Breast epithelium (tissue), 4 donors: ENCODE results near the gene CARD9. TPM values are rescaled to one million over a fixed set of nuclear protein-coding genes. Genes with fewer than 3 reads are reported as not detected.

Experiments
- DNase-seq, 2 donors: peaks; one replicate each; pipeline ENCODE4 v3.0.0-alpha.2; 2019; ENCODE audit warnings: low spot score in 2 of 2
- H3K27ac ChIP-seq, 2 donors: fragments of 200-600 bp; sonication (generic) in 1 of 2; one replicate each; pipeline ENCODE4 v1.5.1; 2016 to 2019; ENCODE audit warnings: mild to moderate bottlenecking in 1 of 2
- H3K27me3 ChIP-seq, 2 donors: fragments of 200-600 bp; sonication (generic) in 1 of 2; one replicate each; pipeline versions ENCODE4 v1.5.1 to v1.6.0; 2017 to 2019; ENCODE audit warnings: control low read depth in 1 of 2, mild to moderate bottlenecking in 1 of 2
- H3K36me3 ChIP-seq: fragments of 200-600 bp; one replicate; pipeline ENCODE4 v1.5.1; 2019
- H3K4me1 ChIP-seq, 2 donors: fragments of 200-600 bp; sonication (generic); one replicate each; pipeline ENCODE4 v1.5.1; 2016 to 2019; ENCODE audit warnings: control low read depth in 1 of 2
- H3K4me3 ChIP-seq, 3 donors: fragments of 200-600 bp; sonication (generic); 1 replicate in 2 of 3; 2 replicates in 1 of 3; pipeline ENCODE4 v1.5.1; 2016 to 2019; ENCODE audit warnings: mild to moderate bottlenecking in 3 of 3, moderate library complexity in 2 of 3
- H3K9me3 ChIP-seq, 2 donors: fragments of 200-600 bp; sonication (generic) in 1 of 2; one replicate each; pipeline ENCODE4 v1.5.1; 2016 to 2019; ENCODE audit warnings: control low read depth in 1 of 2
- POLR2A ChIP-seq: fragments of 450-650 bp; IDR thresholded peaks from one replicate; pipeline ENCODE4 v1.6.1; 2016; ENCODE audit warnings: antibody characterized with exemption, mild to moderate bottlenecking, moderate library complexity
- POLR2AphosphoS5 ChIP-seq, 3 donors: sonication (generic); formaldehyde crosslinking; IDR thresholded peaks; one replicate each; pipeline ENCODE4 v1.6.1; 2017; ENCODE audit warnings: antibody characterized with exemption in 3 of 3
- intact Hi-C: fragments of 100-400 bp; cut with DNase I; formaldehyde crosslinking; loops from one replicate; pipeline ENCODE4 v1.15.1; 2023; ENCODE audit warnings: low total_unique reads
- total RNA-seq, 3 donors: library from RNA; depleted of rRNA; stranded (reverse); fragments of >200 nt; gene quantifications; one replicate each; pipeline ENCODE4 v1.1.0, GENCODE V29; 2016
- TF ChIP-seq, protein P1 (sequence below), 3 donors: fragments of 450-650 bp; IDR thresholded peaks; one replicate each; pipeline ENCODE4 v1.5.1; 2016 to 2017; ENCODE audit warnings: antibody characterized with exemption in 3 of 3, mild to moderate bottlenecking in 3 of 3, moderate library complexity in 3 of 3

The CARD9 gene
- total RNA-seq, 3 donors from 2014 or later = 3.0 to 7.6 (median 3.3) TPM

DNA sequence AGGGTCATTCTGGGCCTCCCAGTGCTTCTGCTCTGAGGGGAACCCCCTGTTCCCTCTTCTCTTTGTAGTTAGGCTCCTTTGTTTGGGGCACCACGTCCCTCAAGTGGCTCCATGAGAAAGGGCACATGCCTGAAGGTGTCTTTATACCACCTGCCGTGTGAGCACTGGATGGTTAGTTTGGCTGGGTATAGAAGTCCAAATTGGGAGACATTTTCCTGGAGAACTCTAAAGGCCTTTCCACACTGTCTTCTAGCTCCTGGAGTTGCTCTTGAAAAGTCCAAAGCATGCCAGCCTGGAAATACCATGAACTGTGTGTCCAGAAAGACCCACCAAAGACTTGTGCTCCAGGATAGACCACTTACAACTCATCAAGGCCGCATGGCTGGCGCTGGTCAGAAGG is 58.5 kb downstream of the CARD9 start:
- no peak for DNase-seq
- intact Hi-C loops = no loop called here
- Histone ChIP-seq H3K27ac (no peak overlapping the region), H3K4me1 (no peaks in the 10 kb centered on the region), H3K27me3 (peaks cover 3 to 9% of the 10 kb centered on the region in 2 donors), H3K36me3 (no peaks in the 10 kb centered on the region), H3K4me3 (no peak overlapping the region), H3K9me3 (peaks cover 7% of the 10 kb centered on the region in 2 donors)
- TF ChIP-seq, protein P1, sequence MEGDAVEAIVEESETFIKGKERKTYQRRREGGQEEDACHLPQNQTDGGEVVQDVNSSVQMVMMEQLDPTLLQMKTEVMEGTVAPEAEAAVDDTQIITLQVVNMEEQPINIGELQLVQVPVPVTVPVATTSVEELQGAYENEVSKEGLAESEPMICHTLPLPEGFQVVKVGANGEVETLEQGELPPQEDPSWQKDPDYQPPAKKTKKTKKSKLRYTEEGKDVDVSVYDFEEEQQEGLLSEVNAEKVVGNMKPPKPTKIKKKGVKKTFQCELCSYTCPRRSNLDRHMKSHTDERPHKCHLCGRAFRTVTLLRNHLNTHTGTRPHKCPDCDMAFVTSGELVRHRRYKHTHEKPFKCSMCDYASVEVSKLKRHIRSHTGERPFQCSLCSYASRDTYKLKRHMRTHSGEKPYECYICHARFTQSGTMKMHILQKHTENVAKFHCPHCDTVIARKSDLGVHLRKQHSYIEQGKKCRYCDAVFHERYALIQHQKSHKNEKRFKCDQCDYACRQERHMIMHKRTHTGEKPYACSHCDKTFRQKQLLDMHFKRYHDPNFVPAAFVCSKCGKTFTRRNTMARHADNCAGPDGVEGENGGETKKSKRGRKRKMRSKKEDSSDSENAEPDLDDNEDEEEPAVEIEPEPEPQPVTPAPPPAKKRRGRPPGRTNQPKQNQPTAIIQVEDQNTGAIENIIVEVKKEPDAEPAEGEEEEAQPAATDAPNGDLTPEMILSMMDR (IDR thresholded peaks at IDR 0.05) = no peak
- TF ChIP-seq POLR2A (no peak), POLR2AphosphoS5 (IDR thresholded peaks at IDR 0.05) (no peak)

DNA sequence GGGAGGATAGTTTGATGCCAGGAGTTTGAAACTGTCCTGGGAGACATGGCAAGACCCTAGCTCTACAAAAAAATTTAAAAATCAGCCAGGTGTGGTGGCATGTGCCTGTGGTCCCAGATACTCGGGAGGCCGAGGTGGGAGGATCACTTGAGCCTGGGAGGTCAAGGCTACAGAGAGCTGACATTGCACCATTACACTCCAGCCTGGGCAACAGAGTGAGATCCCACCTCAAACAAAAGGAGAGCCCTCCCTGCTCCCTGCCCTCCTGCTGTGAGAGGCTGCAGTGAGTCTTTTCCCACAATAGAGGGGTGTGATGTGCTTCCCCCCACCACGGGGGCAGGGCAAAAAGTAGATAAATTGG is 59.4 kb downstream of the CARD9 start:
- TF ChIP-seq POLR2A (no peak), POLR2AphosphoS5 (IDR thresholded peaks at IDR 0.05) (no peak)
- no peak overlapping the region for H3K27ac ChIP-seq
- no peak for DNase-seq
- H3K27me3 ChIP-seq = peaks cover 7 to 16% of the 10 kb centered on the region in 2 donors
- H3K36me3 ChIP-seq = no peaks in the 10 kb centered on the region
- H3K9me3 ChIP-seq = peaks cover 7% of the 10 kb centered on the region in 2 donors
- no peaks in the 10 kb centered on the region for H3K4me1 ChIP-seq
- H3K4me3 ChIP-seq = no peak overlapping the region
- intact Hi-C loops = no loop called here

Other genes starting within 250 kb of the CARD9 start
- not detected for gene LHX3, start 168.5 kb downstream of the CARD9 start, total RNA-seq
- 1 to 10 TPM; 5.6 to 8.8 (median 6.2) TPM for gene QSOX2, start 127.9 kb downstream of the CARD9 start, total RNA-seq
- gene CCDC187, start 69.6 kb downstream of the CARD9 start, total RNA-seq = not detected
- 10 to 100 TPM in 1 of 3 donors, 1 to 10 TPM in 2; 5.6 to 19.0 (median 8.6) TPM for gene GPSM1, start 46.1 kb downstream of the CARD9 start, total RNA-seq
- gene DNLZ, start 9.9 kb downstream of the CARD9 start, total RNA-seq = 10 to 100 TPM; 35.4 to 57.4 (median 40.0) TPM
- 1 to 10 TPM; 4.6 to 7.5 (median 6.7) TPM for gene SNAPC4, start 26.5 kb upstream of the CARD9 start, total RNA-seq
- 10 to 100 TPM; 23.7 to 54.4 (median 36.0) TPM for gene ENTR1, start 36.9 kb upstream of the CARD9 start, total RNA-seq
- 10 to 100 TPM; 31.4 to 37.0 (median 35.1) TPM for gene PMPCA, start 37.0 kb upstream of the CARD9 start, total RNA-seq
- 1 to 10 TPM; 6.2 to 8.5 (median 8.2) TPM for gene INPP5E, start 66.2 kb upstream of the CARD9 start, total RNA-seq
- 10 to 100 TPM; 41.9 to 55.1 (median 42.9) TPM for gene SEC16A, start 109.4 kb upstream of the CARD9 start, total RNA-seq
- 10 to 100 TPM; 12.6 to 33.8 (median 21.1) TPM for gene NOTCH1, start 172.4 kb upstream of the CARD9 start, total RNA-seq